ENCODE data around the gene MAPK14.

MAPK14 gene

GRCh38 chr6:36064770-36065396 lies 37.3 kb downstream of the MAPK14 start:
- TF ChIP-seq, protein P1, sequence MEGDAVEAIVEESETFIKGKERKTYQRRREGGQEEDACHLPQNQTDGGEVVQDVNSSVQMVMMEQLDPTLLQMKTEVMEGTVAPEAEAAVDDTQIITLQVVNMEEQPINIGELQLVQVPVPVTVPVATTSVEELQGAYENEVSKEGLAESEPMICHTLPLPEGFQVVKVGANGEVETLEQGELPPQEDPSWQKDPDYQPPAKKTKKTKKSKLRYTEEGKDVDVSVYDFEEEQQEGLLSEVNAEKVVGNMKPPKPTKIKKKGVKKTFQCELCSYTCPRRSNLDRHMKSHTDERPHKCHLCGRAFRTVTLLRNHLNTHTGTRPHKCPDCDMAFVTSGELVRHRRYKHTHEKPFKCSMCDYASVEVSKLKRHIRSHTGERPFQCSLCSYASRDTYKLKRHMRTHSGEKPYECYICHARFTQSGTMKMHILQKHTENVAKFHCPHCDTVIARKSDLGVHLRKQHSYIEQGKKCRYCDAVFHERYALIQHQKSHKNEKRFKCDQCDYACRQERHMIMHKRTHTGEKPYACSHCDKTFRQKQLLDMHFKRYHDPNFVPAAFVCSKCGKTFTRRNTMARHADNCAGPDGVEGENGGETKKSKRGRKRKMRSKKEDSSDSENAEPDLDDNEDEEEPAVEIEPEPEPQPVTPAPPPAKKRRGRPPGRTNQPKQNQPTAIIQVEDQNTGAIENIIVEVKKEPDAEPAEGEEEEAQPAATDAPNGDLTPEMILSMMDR (IDR thresholded peaks at IDR 0.05; ENCODE audit: low read length), result no peak
- no peak for TF ChIP-seq EZH2phosphoT487 (IDR thresholded peaks at IDR 0.05; ENCODE audit: low read length)
- no peak for TF ChIP-seq EZH2 (optimal IDR thresholded peaks at IDR 0.05; ENCODE audit: low read depth, low read length)
- H3K27ac ChIP-seq (ENCODE audit: low read length), result no peak overlapping the region
- no peak overlapping the region for H2AFZ ChIP-seq (ENCODE audit: low read length)
- H4K20me1 ChIP-seq (ENCODE audit: insufficient read depth, low read length), result peaks cover 6% of the 10 kb centered on the region; the same call in 1 of the 2 replicates
- no peaks in the 10 kb centered on the region for H3K27me3 ChIP-seq (replicated peaks; ENCODE audit: insufficient read depth, low read length)
- no peak for DNase-seq
- no peaks in the 10 kb centered on the region; the same call in 1 of the 2 replicates for H3K36me3 ChIP-seq (replicated peaks; ENCODE audit: insufficient read depth, low read length)
- H3K9me3 ChIP-seq (replicated peaks; ENCODE audit: insufficient read depth, low read length), result no peaks in the 10 kb centered on the region
- H3K4me2 ChIP-seq (ENCODE audit: low read depth, low read length), result no peak overlapping the region
- H3K9me2 ChIP-seq (replicated peaks; ENCODE audit: insufficient read depth, low read length), result no peaks in the 10 kb centered on the region
- H3K79me2 ChIP-seq (ENCODE audit: low read length), result peaks cover 87% of the 10 kb centered on the region
- H3K4me1 ChIP-seq (ENCODE audit: low read length), result no peaks in the 10 kb centered on the region
- no peaks in the 10 kb centered on the region for H3F3A ChIP-seq (ENCODE audit: insufficient read depth, low read length)
- H3K9ac ChIP-seq (ENCODE audit: low read length), result no peak overlapping the region
- no peak overlapping the region for H3K4me3 ChIP-seq (ENCODE audit: low read length)

DNA sequence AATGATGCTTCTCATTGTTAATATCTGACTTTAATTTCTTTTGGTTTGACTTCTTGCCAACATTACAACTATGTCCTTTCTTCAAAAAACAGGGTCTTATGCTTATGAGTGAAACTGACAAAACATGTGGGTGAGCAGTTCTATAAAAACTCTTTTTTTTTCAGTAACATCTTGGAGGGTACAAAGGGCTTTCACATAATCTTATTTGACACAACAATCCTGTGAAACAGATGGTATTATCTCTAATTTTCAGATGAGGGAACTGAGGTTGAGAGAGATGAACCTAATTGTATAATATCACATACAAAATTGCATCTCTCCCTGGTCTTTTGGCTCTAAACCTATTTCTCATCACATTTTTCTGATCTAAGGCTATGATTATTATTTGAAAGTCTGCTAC lies 38.3 kb downstream of the MAPK14 start:
- no peaks in the 10 kb centered on the region for H3K9me3 ChIP-seq (replicated peaks; ENCODE audit: insufficient read depth, low read length)
- H3K36me3 ChIP-seq (replicated peaks; ENCODE audit: insufficient read depth, low read length), result no peaks in the 10 kb centered on the region
- peaks cover 6% of the 10 kb centered on the region; the same call in 1 of the 2 replicates for H4K20me1 ChIP-seq (ENCODE audit: insufficient read depth, low read length)
- H3K27ac ChIP-seq (ENCODE audit: low read length), result no peak overlapping the region
- H3F3A ChIP-seq (ENCODE audit: insufficient read depth, low read length), result no peaks in the 10 kb centered on the region
- no peaks in the 10 kb centered on the region for H3K27me3 ChIP-seq (replicated peaks; ENCODE audit: insufficient read depth, low read length)
- H3K9me2 ChIP-seq (replicated peaks; ENCODE audit: insufficient read depth, low read length), result no peaks in the 10 kb centered on the region
- no peak overlapping the region for H3K4me2 ChIP-seq (ENCODE audit: low read depth, low read length)
- H3K79me2 ChIP-seq (ENCODE audit: low read length), result peaks cover 87% of the 10 kb centered on the region
- no peak for DNase-seq
- no peaks in the 10 kb centered on the region for H3K4me1 ChIP-seq (ENCODE audit: low read length)
- H2AFZ ChIP-seq (ENCODE audit: low read length), result no peak overlapping the region
- TF ChIP-seq EZH2phosphoT487 (IDR thresholded peaks at IDR 0.05; ENCODE audit: low read length) (no peak), EZH2 (optimal IDR thresholded peaks at IDR 0.05; ENCODE audit: low read depth, low read length) (no peak)
- TF ChIP-seq, protein P1 (IDR thresholded peaks at IDR 0.05; ENCODE audit: low read length), result no peak
- H3K9ac ChIP-seq (ENCODE audit: low read length), result no peak overlapping the region
- no peak overlapping the region for H3K4me3 ChIP-seq (ENCODE audit: low read length)

GRCh38 chr6:36066817-36067216 lies 39.2 kb downstream of the MAPK14 start:
- no peaks in the 10 kb centered on the region for H3K4me1 ChIP-seq (ENCODE audit: low read length)
- H4K20me1 ChIP-seq (ENCODE audit: insufficient read depth, low read length), result peaks cover 6% of the 10 kb centered on the region; the same call in 1 of the 2 replicates

DNA sequence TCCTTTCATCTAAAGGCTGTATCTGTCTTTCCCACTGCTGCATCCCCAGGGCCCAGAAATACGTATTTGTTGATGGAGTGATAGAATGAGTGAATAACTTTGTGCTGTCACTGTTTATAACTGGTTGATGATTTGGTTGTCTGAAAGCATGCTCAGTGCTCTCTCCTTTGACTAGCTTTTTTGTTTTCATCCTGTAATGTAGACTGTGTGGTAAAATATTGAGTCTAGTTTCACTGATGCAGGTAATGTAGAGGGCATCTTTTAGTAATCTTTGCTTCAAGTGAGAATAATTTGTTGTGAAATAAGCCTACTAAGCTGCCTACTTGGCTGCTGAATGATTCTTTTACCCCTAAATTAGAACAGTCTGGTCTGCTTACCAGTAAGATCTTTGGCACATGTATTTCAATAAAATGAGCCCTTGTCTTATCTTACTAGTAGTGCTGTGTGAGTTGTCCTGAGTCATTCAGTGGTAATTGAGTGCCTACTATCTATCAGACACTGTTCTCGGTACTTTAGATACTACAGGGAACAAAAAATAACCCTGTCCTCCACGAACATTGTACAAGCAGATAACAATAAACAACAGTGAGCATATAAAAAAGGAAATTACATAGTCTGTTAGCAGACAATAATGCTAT lies 39.9 kb downstream of the MAPK14 start:
- Histone ChIP-seq H3K27ac (ENCODE audit: low read length) (no peak overlapping the region), H2AFZ (ENCODE audit: low read length) (no peak overlapping the region), H3K36me3 (replicated peaks; ENCODE audit: insufficient read depth, low read length) (no peaks in the 10 kb centered on the region), H3K79me2 (ENCODE audit: low read length) (peaks cover 84% of the 10 kb centered on the region), H3F3A (ENCODE audit: insufficient read depth, low read length) (no peaks in the 10 kb centered on the region), H3K4me2 (ENCODE audit: low read depth, low read length) (no peak overlapping the region), H3K9me3 (replicated peaks; ENCODE audit: insufficient read depth, low read length) (no peaks in the 10 kb centered on the region), H3K9ac (ENCODE audit: low read length) (no peak overlapping the region), H3K4me1 (ENCODE audit: low read length) (no peaks in the 10 kb centered on the region), H3K4me3 (ENCODE audit: low read length) (no peak overlapping the region), H3K27me3 (replicated peaks; ENCODE audit: insufficient read depth, low read length) (no peaks in the 10 kb centered on the region), H3K9me2 (replicated peaks; ENCODE audit: insufficient read depth, low read length) (no peaks in the 10 kb centered on the region), H4K20me1 (ENCODE audit: insufficient read depth, low read length) (peaks cover 6% of the 10 kb centered on the region; the same call in 1 of the 2 replicates)
- no peak for DNase-seq
- no peak for TF ChIP-seq EZH2phosphoT487 (IDR thresholded peaks at IDR 0.05; ENCODE audit: low read length)
- TF ChIP-seq EZH2 (optimal IDR thresholded peaks at IDR 0.05; ENCODE audit: low read depth, low read length), result no peak
- TF ChIP-seq, protein P1 (IDR thresholded peaks at IDR 0.05; ENCODE audit: low read length), result no peak

More at GRCh38 chr6:36066817-36067216, 39.2 kb downstream of the MAPK14 start:
- Histone ChIP-seq H3K4me2 (ENCODE audit: low read depth, low read length) (no peak overlapping the region), H3K79me2 (ENCODE audit: low read length) (peaks cover 88% of the 10 kb centered on the region), H3K27ac (ENCODE audit: low read length) (no peak overlapping the region), H3K9me2 (replicated peaks; ENCODE audit: insufficient read depth, low read length) (no peaks in the 10 kb centered on the region), H3K4me3 (ENCODE audit: low read length) (no peak overlapping the region), H3K36me3 (replicated peaks; ENCODE audit: insufficient read depth, low read length) (no peaks in the 10 kb centered on the region), H3K9me3 (replicated peaks; ENCODE audit: insufficient read depth, low read length) (no peaks in the 10 kb centered on the region), H3K9ac (ENCODE audit: low read length) (no peak overlapping the region), H3F3A (ENCODE audit: insufficient read depth, low read length) (no peaks in the 10 kb centered on the region), H2AFZ (ENCODE audit: low read length) (no peak overlapping the region), H3K27me3 (replicated peaks; ENCODE audit: insufficient read depth, low read length) (no peaks in the 10 kb centered on the region)
- DNase-seq, result no peak
- TF ChIP-seq EZH2 (optimal IDR thresholded peaks at IDR 0.05; ENCODE audit: low read depth, low read length), result no peak

Data from MM.1S (cell line).